Adrenal gland (tissue), 12 donors: ENCODE data around the gene SERP2. TPM values are rescaled to one million over a fixed set of nuclear protein-coding genes. Genes with fewer than 3 reads are reported as not detected.

Experiments
- DNase-seq, 7 donors: peaks; one replicate each; pipeline ENCODE4 v3.0.0-alpha.2; 2019 to 2020
- H3K27ac ChIP-seq, 5 donors: fragments of 200-600 bp; sonication (generic) in 4 of 5; 1 replicate in 3 of 5; 2 replicates in 2 of 5; pipeline versions ENCODE4 v1.5.1 to v1.8.0; 2016 to 2020; ENCODE audit warnings: mild to moderate bottlenecking in 1 of 5
- H3K27me3 ChIP-seq: fragments of 200-600 bp; 2 replicates; pipeline ENCODE4 v1.8.0; 2021
- H3K36me3 ChIP-seq, 2 donors: fragments of 200-600 bp; replicated peaks in 1 of 2; 1 replicate in 1 of 2; 2 replicates in 1 of 2; pipeline versions ENCODE4 v1.5.1 to v1.8.0; 2018 to 2022
- H3K4me1 ChIP-seq, 2 donors: fragments of 200-600 bp; replicated peaks in 1 of 2; 1 replicate in 1 of 2; 2 replicates in 1 of 2; pipeline versions ENCODE4 v1.5.1 to v1.8.0; 2018 to 2021
- H3K4me3 ChIP-seq, 4 donors: fragments of 200-600 bp; sonication (generic) in 3 of 4; one replicate each; pipeline ENCODE4 v1.5.1; 2016 to 2018
- H3K9me3 ChIP-seq, 3 donors: fragments of 200-600 bp; sonication (generic) in 1 of 3; replicated peaks in 1 of 3; 1 replicate in 2 of 3; 2 replicates in 1 of 3; pipeline versions ENCODE4 v1.5.1 to v1.8.0; 2016 to 2021
- CTCF ChIP-seq, 6 experiments: fragments of 450-650 bp in 4 of 6; fragments of 200-600 bp in 2 of 6; sonication (generic) in 1 of 6; IDR thresholded peaks; 1 replicate in 5 of 6; 2 replicates in 1 of 6; pipeline versions ENCODE4 v1.5.1 to v1.8.0; 2016 to 2021; ENCODE audit warnings: antibody characterized with exemption in 6 of 6, mild to moderate bottlenecking in 2 of 6, moderate library complexity in 1 of 6
- POLR2A ChIP-seq, 2 donors: fragments of 450-650 bp; IDR thresholded peaks; one replicate each; pipeline ENCODE4 v1.6.1; 2017; ENCODE audit warnings: antibody characterized with exemption in 2 of 2, mild to moderate bottlenecking in 2 of 2, moderate library complexity in 1 of 2
- WGBS, 4 donors: extraction: QIAGEN DNeasy Blood & Tissue Kit in 2 of 4; methylation state at CpG; one replicate each; pipeline versions ENCODE4 v1.1.5 to v1.1.7; 2013 to 2017; 5-methylcytosine and 5-hydroxymethylcytosine counted together
- intact Hi-C, 2 donors: fragments of 100-400 bp; cut with DNase I; formaldehyde crosslinking; loops; one replicate each; pipeline versions ENCODE4 v1.14.1 to v1.15.0; 2022 to 2023
- polyA plus RNA-seq, 3 donors: library from polyadenylated mRNA; stranded (reverse); fragments of 200-250 nt in 2 of 3; fragments of 350-450 nt in 1 of 3; fragmentation: Illumina TruSeq in 1 of 3; extraction: RNeasy Lipid Tissue Mini Kit (QIAGEN cat#74804) in 1 of 3; gene quantifications; one replicate each; pipeline ENCODE4 v1.2.3, GENCODE V29; 2013 to 2014
- total RNA-seq, 9 donors: library from RNA; depleted of rRNA in 4 of 9; stranded (reverse); fragments of >200 nt in 4 of 9; fragments of 120-200 nt in 1 of 9; fragmentation: NEBNext Ultra II Directional in 1 of 9; extraction: Animal tissue kit (Norgen Biotek cat#: 25700) in 1 of 9; gene quantifications; one replicate each; pipeline versions ENCODE4 v1.1.0 to v1.2.4, GENCODE V29; 2013 to 2023
- donor health status: healthy with polysubstance abuse.
- donor health status: Bipolar disorder and iron deficiency.
- donor health status: DM: yes; HTN: yes; CAD: no.
- donor health status: DM: no; HTN: no; CAD: no.
- donor health status: DM: no; HTN: no; CAD: no.
- donor health status: DM: yes; HTN: yes; CAD: no.

SERP2 gene
- total and polyA plus RNA-seq, 12 donors, result 2.6 to 11.3 (median 4.5) TPM

- H3K36me3 ChIP-seq, result peaks cover 0 to 16% of the 10 kb centered on the region in 2 donors
- 8 to 12% (median 11%) methylated on average over 3 of the region's 3 CpGs for WGBS, 4 donors
- no peak for TF ChIP-seq CTCF (IDR thresholded peaks at IDR 0.05)
- TF ChIP-seq POLR2A (IDR thresholded peaks at IDR 0.05), result no peak
- DNase-seq, result no peak
- no peak overlapping the region for H3K4me3 ChIP-seq
- H3K27me3 ChIP-seq, result no peaks in the 10 kb centered on the region
- H3K27ac ChIP-seq, result no peak overlapping the region
- no peaks in the 10 kb centered on the region for H3K9me3 ChIP-seq
- intact Hi-C loops, result loop anchor here (5.0 to 10.0 kb wide), 5 partner anchors 193 to 391 kb away; no protein-coding TSS in a partner anchor
- peaks cover 4 to 27% of the 10 kb centered on the region in 2 donors for H3K4me1 ChIP-seq
Measured at GRCh38 chr13:44438234-44438579, 64.6 kb downstream of the SERP2 start.

GRCh38 chr13:44439452-44440024 is 65.9 kb downstream of the SERP2 start:
- H3K36me3 ChIP-seq, result peaks cover 0 to 3% of the 10 kb centered on the region in 2 donors
- H3K4me3 ChIP-seq, result no peak overlapping the region
- no peak for DNase-seq
- TF ChIP-seq CTCF (IDR thresholded peaks at IDR 0.05) (no peak), POLR2A (IDR thresholded peaks at IDR 0.05) (no peak)
- no peaks in the 10 kb centered on the region for H3K9me3 ChIP-seq
- no peaks in the 10 kb centered on the region for H3K27me3 ChIP-seq
- H3K27ac ChIP-seq, result no peak overlapping the region
- 56 to 67% (median 62%) methylated on average over 4 of the region's 4 CpGs for WGBS, 4 donors
- peaks cover 2 to 13% of the 10 kb centered on the region in 2 donors for H3K4me1 ChIP-seq
- intact Hi-C loops, result loop anchor here (5.0 to 10.0 kb wide), 6 partner anchors 195 to 535 kb away; no protein-coding TSS in a partner anchor

- no peaks in the 10 kb centered on the region for H3K9me3 ChIP-seq
- no peak overlapping the region for H3K27ac ChIP-seq
- H3K4me1 ChIP-seq, result peaks cover 0 to 9% of the 10 kb centered on the region in 2 donors
- TF ChIP-seq CTCF (IDR thresholded peaks at IDR 0.05) (no peak), POLR2A (IDR thresholded peaks at IDR 0.05) (no peak)
- H3K27me3 ChIP-seq, result no peaks in the 10 kb centered on the region
- no peak overlapping the region for H3K4me3 ChIP-seq
- no peak for DNase-seq
- 87 to 93% (median 88%) methylated on average over 10 of the region's 10 CpGs for WGBS, 4 donors
- intact Hi-C loops, result loop anchor here (10.0 kb wide), 1 partner anchor 535 kb away; no protein-coding TSS in a partner anchor
- no peaks in the 10 kb centered on the region for H3K36me3 ChIP-seq
Measured at GRCh38 chr13:44440046-44440608, 66.5 kb downstream of the SERP2 start.

Other genes with a start within 250 kb of the SERP2 start
- gene TSC22D1, start 202.5 kb downstream of the SERP2 start, total RNA-seq, result 100 to 1,000 TPM in 3 of 9 donors, 10 to 100 TPM in 6; 28.5 to 113 (median 66.7) TPM
- 10 to 100 TPM; 38.5 to 48.1 (median 41.2) TPM for gene TSC22D1, start 202.5 kb downstream of the SERP2 start, polyA plus RNA-seq